Measurements from ENCODE around the gene GPR3.

GRCh38 chr1:27428316-27429028 lies 36.0 kb downstream of the GPR3 start:
- no peak for TF ChIP-seq ZKSCAN5 (CRISPR knock-in tag; IDR thresholded peaks at IDR 0.05)
- peak; percentile 17; the same call in 1 of the 2 replicates for TF ChIP-seq CTCF (CRISPR knock-in tag; IDR thresholded peaks at IDR 0.05)
- no peak for TF ChIP-seq ZNF407 (CRISPR knock-in tag; IDR thresholded peaks at IDR 0.05; ENCODE audit: not compliant biosample characterization)
- 0 out of 2 replicates have a peak, but pooled peaks have one; percentile 16 for TF ChIP-seq NFE2 (CRISPR knock-in tag; IDR thresholded peaks at IDR 0.05)
- TF ChIP-seq SIN3A (IDR thresholded peaks at IDR 0.05; ENCODE audit: borderline replicate concordance, low read depth, low read length), result no peak
- TF ChIP-seq FOXA1 (IDR thresholded peaks at IDR 0.05), result no peak
- no peak for TF ChIP-seq FOXA1 (CRISPR knock-in tag; IDR thresholded peaks at IDR 0.05)
- no peak for TF ChIP-seq ZNF24 (IDR thresholded peaks at IDR 0.05)
- no peak for TF ChIP-seq ZNF138 (CRISPR knock-in tag; IDR thresholded peaks at IDR 0.05; ENCODE audit: low read depth)
- TF ChIP-seq REL (CRISPR knock-in tag; conservative IDR thresholded peaks at IDR 0.05), result no peak
- no peak for TF ChIP-seq TOE1 (CRISPR knock-in tag; IDR thresholded peaks at IDR 0.05)
- TF ChIP-seq EP300 (IDR thresholded peaks at IDR 0.05; ENCODE audit: low read depth in 2 of 2, low read length in 2 of 2), result 0 out of 4 replicates have a peak, but pooled peaks of 1 of the 2 experiments have one; percentile 4
- TF ChIP-seq EP300 (CRISPR knock-in tag; IDR thresholded peaks at IDR 0.05; ENCODE audit: borderline replicate concordance), result no peak
